Measurements from ENCODE around the gene F2. TPM values are rescaled to one million over a fixed set of nuclear protein-coding genes. Genes with fewer than 3 reads are reported as not detected.

The F2 gene
- total RNA-seq, 2 experiments from 2014 or later: not detected

DNA sequence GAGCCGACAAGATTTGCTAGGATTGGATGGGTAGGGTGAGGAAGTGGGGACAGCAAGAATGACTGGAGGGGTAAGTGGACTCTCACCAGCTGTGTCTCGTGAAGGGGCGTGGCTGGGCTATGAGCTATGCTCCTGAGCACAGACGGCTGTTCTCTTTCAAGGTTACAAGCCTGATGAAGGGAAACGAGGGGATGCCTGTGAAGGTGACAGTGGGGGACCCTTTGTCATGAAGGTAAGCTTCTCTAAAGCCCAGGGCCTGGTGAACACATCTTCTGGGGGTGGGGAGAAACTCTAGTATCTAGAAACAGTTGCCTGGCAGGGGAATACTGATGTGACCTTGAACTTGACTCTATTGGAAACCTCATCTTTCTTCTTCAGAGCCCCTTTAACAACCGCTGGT lies 19.9 kb downstream of the F2 start:
- H3K36me3 ChIP-seq (ENCODE audit: insufficient read depth, low read length): peaks cover 22% of the 10 kb centered on the region
- no peak overlapping the region for H3K4me3 Mint-ChIP-seq
- no peaks in the 10 kb centered on the region for H3K9me3 Mint-ChIP-seq
- peaks cover 24% of the 10 kb centered on the region for H3K36me3 Mint-ChIP-seq (ENCODE audit: low read depth)
- no peaks in the 10 kb centered on the region for H3K4me1 Mint-ChIP-seq (ENCODE audit: low read depth)
- H3K27ac ChIP-seq (ENCODE audit: low read depth in 1 of 2, low read length in 2 of 2): no peak overlapping the region
- no peak overlapping the region for H3K4me3 ChIP-seq (ENCODE audit: low read length)
- POLR2A ChIA-PET: interaction anchor here (0.7 kb wide), 1 partner anchor 325 kb away, joined by 4 read pairs; no protein-coding TSS in a partner anchor
- no peaks in the 10 kb centered on the region for H3K27me3 Mint-ChIP-seq
- no peaks in the 10 kb centered on the region for H3K27me3 ChIP-seq (ENCODE audit: control insufficient read depth in 1 of 2, insufficient read depth in 2 of 2, low read length in 2 of 2)
- TF ChIP-seq, protein P1, sequence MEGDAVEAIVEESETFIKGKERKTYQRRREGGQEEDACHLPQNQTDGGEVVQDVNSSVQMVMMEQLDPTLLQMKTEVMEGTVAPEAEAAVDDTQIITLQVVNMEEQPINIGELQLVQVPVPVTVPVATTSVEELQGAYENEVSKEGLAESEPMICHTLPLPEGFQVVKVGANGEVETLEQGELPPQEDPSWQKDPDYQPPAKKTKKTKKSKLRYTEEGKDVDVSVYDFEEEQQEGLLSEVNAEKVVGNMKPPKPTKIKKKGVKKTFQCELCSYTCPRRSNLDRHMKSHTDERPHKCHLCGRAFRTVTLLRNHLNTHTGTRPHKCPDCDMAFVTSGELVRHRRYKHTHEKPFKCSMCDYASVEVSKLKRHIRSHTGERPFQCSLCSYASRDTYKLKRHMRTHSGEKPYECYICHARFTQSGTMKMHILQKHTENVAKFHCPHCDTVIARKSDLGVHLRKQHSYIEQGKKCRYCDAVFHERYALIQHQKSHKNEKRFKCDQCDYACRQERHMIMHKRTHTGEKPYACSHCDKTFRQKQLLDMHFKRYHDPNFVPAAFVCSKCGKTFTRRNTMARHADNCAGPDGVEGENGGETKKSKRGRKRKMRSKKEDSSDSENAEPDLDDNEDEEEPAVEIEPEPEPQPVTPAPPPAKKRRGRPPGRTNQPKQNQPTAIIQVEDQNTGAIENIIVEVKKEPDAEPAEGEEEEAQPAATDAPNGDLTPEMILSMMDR (IDR thresholded peaks at IDR 0.05): no peak
- no peaks in the 10 kb centered on the region for H3K9me3 ChIP-seq (ENCODE audit: control insufficient read depth in 1 of 2, insufficient read depth in 1 of 2, low read length in 2 of 2)
- H3K4me1 ChIP-seq (ENCODE audit: insufficient read depth, low read length): no peaks in the 10 kb centered on the region
- DNase-seq: no peak
- intact Hi-C loops (cut with DNase I, micrococcal nuclease): no loop called here
- CTCF ChIA-PET: no interaction called here
- no peak for ATAC-seq (ENCODE audit: poor library complexity)
- H3K27ac Mint-ChIP-seq: no peak overlapping the region

DNA sequence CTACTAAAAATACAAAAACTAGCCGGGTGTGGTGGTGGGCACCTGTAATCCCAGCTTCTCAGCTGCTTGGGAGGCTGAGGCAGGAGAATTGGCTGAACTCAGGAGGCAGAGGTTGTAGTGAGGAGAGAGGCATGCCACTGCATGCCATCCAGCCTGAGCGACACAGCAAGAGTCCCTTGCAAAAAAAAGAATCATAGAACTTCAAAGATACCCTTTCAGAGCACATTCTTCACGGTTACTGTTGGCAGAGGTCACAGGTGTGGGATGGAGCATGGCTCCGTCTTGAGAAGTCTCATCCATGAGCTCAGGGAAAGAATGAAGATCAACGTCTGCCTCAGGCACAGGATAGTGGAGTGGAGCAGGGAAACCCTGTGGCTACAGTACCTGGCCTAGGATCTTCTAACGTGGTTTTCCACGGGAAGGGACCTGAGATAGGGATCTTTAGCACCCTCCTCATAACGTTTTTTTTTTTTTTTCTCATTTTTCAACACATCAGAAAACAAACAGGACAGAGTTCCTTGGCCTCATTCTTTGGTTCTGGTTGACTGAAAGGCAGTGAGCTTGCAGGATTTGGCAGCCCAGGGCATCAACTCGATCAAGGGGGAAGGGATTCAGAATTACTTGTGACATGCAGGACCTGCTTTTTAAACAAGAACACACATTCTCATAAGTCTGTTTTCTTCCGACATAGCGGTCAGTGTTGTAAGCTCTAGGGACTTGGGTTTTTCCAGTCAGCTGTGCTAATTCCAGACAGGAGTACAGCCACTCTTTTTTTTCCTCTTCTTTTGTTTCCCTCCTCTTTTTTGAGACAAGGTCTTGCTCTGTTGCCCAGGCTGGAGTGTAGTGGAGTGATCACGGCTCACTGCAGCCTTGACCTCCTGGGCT lies 22.8 kb downstream of the F2 start:
- no peak for ATAC-seq (ENCODE audit: poor library complexity)
- Mint-ChIP-seq H3K9me3 (no peaks in the 10 kb centered on the region), H3K4me3 (no peak overlapping the region), H3K4me1 (ENCODE audit: low read depth) (no peaks in the 10 kb centered on the region), H3K27ac (no peak overlapping the region), H3K27me3 (no peaks in the 10 kb centered on the region), H3K36me3 (ENCODE audit: low read depth) (peaks cover 52% of the 10 kb centered on the region)
- no peak overlapping the region for H3K4me3 ChIP-seq (ENCODE audit: low read length)
- no peaks in the 10 kb centered on the region for H3K27me3 ChIP-seq (ENCODE audit: control insufficient read depth in 1 of 2, insufficient read depth in 2 of 2, low read length in 2 of 2)
- no peaks in the 10 kb centered on the region for H3K4me1 ChIP-seq (ENCODE audit: insufficient read depth, low read length)
- peaks cover 41% of the 10 kb centered on the region for H3K36me3 ChIP-seq (ENCODE audit: insufficient read depth, low read length)
- H3K27ac ChIP-seq (ENCODE audit: low read depth in 1 of 2, low read length in 2 of 2): no peak overlapping the region
- CTCF ChIA-PET: no interaction called here
- DNase-seq: no peak
- POLR2A ChIA-PET: no interaction called here
- intact Hi-C loops (cut with DNase I, micrococcal nuclease): no loop called here
- no peaks in the 10 kb centered on the region for H3K9me3 ChIP-seq (ENCODE audit: control insufficient read depth in 1 of 2, insufficient read depth in 1 of 2, low read length in 2 of 2)
- TF ChIP-seq, protein P1 (IDR thresholded peaks at IDR 0.05): no peak

DNA sequence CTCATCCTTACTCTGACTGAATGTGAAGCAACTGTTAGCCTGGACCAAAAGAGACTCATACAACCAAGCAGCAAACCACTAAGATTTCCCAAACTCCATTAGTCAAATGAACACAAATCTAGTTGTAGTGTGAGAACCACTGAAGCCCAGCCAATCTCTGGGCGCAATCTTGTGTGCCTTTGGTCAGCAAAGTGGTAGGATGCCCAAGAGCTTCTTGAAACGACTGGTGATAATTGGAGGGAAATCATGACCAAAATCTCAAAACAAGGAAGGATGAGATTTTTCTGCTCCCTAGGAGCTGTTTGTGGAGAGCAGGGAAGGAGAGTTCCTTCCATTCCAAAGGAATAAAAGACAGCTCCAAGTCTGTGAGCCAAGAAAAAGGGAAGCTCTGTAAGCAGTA lies 24.0 kb downstream of the F2 start:
- H3K36me3 ChIP-seq (ENCODE audit: insufficient read depth, low read length): peaks cover 53% of the 10 kb centered on the region
- intact Hi-C loops (cut with DNase I, micrococcal nuclease): no loop called here
- H3K36me3 Mint-ChIP-seq (ENCODE audit: low read depth): peaks cover 64% of the 10 kb centered on the region

More for the DNA sequence above, 24.0 kb downstream of the F2 start:
- DNase-seq (no peak), ATAC-seq (ENCODE audit: poor library complexity) (no peak)
- Histone ChIP-seq H3K27ac (ENCODE audit: low read depth in 1 of 2, low read length in 2 of 2) (no peak overlapping the region), H3K27me3 (ENCODE audit: control insufficient read depth in 1 of 2, insufficient read depth in 2 of 2, low read length in 2 of 2) (no peaks in the 10 kb centered on the region), H3K9me3 (ENCODE audit: control insufficient read depth in 1 of 2, insufficient read depth in 1 of 2, low read length in 2 of 2) (no peaks in the 10 kb centered on the region), H3K4me3 (ENCODE audit: low read length) (no peak overlapping the region), H3K4me1 (ENCODE audit: insufficient read depth, low read length) (no peaks in the 10 kb centered on the region)
- Mint-ChIP-seq H3K4me1 (ENCODE audit: low read depth) (no peaks in the 10 kb centered on the region), H3K27ac (no peak overlapping the region), H3K4me3 (no peak overlapping the region), H3K9me3 (no peaks in the 10 kb centered on the region), H3K27me3 (no peaks in the 10 kb centered on the region)
- TF ChIP-seq, protein P1 (IDR thresholded peaks at IDR 0.05): no peak
- ChIA-PET CTCF (no interaction called here), POLR2A (no interaction called here)
